Activated naive CD4-positive, alpha-beta T cell treated with anti-CD3 and anti-CD28 coated beads, Interleukin-2, amount 50 U/mL, for 72 hours (primary cell): ENCODE results near the gene TNFRSF6B. TPM values are rescaled to one million over a fixed set of nuclear protein-coding genes. Genes with fewer than 3 reads are reported as not detected.
A peak's percentile ranks its signal among the peaks of the same experiment; 100 is the strongest.

ENCODE experiments used
- ATAC-seq, 2 donors: fragments of 150-1000 bp; cut with Tn5 transposase; 2 replicates each; pipeline ENCODE4 v1.10.0; 2021; ENCODE audit warnings: mild to moderate bottlenecking in 2 of 2, moderate library complexity in 2 of 2
- DNase-seq, 2 donors: peaks; one replicate each; pipeline ENCODE4 v3.0.0; 2021 to 2022; ENCODE audit warnings: low spot score in 2 of 2
- H3K27ac Mint-ChIP-seq, 2 donors: one replicate each; pipeline ENCODE4 v1.8.0; 2022; ENCODE audit warnings: mild to moderate bottlenecking in 2 of 2, mixed read lengths in 2 of 2
- H3K36me3 Mint-ChIP-seq, 2 donors: one replicate each; pipeline ENCODE4 v1.8.0; 2022; ENCODE audit warnings: mixed read lengths in 2 of 2
- H3K9me3 Mint-ChIP-seq, 2 donors: one replicate each; pipeline ENCODE4 v1.8.0; 2022; ENCODE audit warnings: mixed read lengths in 2 of 2
- total RNA-seq, 2 donors: library from RNA; stranded (reverse); gene quantifications; one replicate each; pipeline ENCODE4 v1.2.3, GENCODE V29; 2022

The TNFRSF6B gene
- total RNA-seq, 2 donors from 2014 or later: not detected

DNA sequence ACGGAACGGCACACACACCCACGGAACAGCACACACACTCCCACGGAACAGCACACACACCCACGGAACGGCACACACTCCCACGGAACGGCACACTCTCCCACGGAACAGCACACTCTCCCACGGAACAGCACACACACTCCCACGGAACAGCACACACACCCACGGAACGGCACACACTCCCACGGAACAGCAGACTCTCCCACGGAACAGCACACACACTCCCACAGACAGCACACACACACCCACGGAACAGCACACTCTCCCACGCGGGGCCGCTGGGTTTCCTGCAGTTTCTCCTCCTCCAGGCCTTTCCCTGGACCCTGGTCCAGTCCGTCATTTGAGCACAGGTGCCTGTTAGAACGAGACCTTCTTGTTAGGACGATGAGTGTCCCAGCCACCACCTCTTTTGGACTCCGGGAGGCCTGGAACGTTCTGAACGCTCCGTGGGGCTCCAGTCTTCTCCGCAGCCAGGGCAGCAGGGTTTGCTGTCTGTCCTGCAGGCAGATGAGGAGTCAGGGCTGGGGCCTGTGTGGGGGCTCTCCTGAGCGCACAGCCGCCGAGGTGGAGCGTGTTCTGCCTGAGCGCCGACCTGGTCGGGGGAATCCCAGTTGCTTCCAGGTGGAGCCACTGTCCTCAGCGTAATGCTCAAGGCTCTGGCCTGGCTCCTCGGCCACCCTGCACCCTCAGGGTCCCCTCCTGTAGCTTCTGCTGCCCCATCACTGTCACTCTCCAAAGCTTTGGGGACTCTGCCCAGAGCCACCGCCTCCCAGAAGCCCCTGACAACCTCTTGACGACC is 17.6 kb upstream of the TNFRSF6B start:
- peaks cover 0 to 16% of the 10 kb centered on the region in 2 donors for H3K36me3 Mint-ChIP-seq
- H3K9me3 Mint-ChIP-seq: no peaks in the 10 kb centered on the region
- ATAC-seq: no peak
- no peak overlapping the region for H3K27ac Mint-ChIP-seq
- no peak for DNase-seq

DNA sequence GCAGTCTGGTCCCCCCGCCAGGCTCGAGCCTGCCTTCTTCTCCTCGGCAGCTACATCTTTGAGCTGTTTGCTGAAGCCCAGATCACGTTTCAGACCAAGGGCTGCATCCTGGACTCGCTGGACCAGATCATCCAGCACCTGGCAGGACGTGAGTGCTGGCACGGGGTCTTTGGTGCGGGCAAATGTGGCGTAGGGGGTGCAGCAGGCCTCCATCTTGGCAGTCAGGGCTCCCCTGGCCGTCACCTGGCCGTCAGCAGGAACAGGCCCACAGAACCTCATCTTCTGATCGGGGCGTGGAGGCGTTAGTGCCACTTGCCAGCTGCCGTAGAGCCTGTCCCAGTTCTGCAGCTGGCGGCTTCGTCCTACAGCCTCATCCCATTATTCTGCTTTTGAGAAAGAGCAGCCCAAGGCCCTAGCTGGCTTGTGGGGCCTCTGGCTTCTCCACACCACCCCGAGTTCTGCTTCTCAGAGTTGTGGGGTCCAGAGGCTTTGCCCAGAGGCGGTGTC is 16.6 kb upstream of the TNFRSF6B start:
- ATAC-seq (no peak), DNase-seq (no peak)
- Mint-ChIP-seq H3K27ac (no peak overlapping the region), H3K9me3 (no peaks in the 10 kb centered on the region), H3K36me3 (peaks cover 0 to 16% of the 10 kb centered on the region in 2 donors)

DNA sequence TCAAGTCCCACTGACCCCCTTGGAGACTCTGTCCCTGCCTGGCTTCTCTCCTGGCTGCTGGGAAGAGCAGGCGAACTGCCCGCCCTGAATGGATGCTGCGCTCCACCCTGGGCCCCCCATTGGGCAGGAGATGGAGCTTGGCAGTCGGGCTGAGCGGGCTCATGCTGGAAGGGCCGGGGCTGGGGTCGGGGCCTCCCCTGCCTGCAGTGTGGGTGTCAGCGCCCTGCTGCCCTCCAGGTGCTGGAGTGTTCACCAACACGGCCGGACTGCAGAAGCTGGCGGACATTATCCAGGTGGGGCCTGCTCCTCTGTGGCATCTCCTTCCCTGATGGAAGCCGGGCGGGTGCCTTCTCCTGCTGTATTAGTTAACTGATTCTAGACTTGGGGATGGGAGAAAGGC is 16.0 kb upstream of the TNFRSF6B start:
- Mint-ChIP-seq H3K9me3 (no peaks in the 10 kb centered on the region), H3K27ac (no peak overlapping the region), H3K36me3 (peaks cover 0 to 16% of the 10 kb centered on the region in 2 donors)
- ATAC-seq (no peak), DNase-seq (no peak)

DNA sequence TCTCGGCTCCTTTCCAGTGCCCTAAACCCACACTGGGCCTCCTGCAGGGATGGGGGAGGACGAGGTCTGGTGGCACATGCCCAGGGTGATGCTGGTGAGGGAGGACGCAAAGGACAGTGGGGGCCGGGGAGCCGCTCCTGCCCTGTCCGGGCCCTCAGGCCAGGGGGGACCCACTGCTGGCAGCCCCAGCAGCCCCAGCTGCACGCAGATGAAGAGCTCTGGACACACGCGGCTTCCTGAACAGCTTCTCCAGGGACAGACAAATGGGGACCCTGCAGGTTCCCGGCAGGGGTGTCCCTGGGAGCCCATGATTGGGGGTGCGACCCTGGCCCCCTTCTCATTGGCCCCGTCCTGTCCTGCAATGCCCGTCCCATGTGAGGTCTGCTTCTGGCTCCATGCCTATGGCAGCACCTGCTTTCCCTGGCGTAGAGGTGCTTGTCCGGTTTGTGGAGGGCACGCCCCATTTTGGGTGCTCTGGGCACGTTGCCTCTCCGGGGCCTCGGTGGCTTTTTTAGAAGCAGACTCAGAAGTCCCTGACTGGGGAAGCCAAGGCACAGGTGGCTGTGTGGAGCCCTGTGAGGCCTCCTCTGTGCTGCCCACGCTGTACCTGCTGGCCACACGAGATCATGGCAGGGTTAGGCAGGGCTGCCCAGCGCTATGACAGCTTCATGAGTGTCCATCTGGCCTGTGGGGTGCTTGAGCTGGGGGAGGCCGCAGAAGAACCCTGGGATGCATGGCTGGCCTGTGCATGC is 15.4 kb upstream of the TNFRSF6B start:
- Mint-ChIP-seq H3K9me3 (no peaks in the 10 kb centered on the region), H3K36me3 (peaks cover 0 to 12% of the 10 kb centered on the region in 2 donors), H3K27ac (no peak overlapping the region)
- DNase-seq: no peak
- ATAC-seq: no peak

DNA sequence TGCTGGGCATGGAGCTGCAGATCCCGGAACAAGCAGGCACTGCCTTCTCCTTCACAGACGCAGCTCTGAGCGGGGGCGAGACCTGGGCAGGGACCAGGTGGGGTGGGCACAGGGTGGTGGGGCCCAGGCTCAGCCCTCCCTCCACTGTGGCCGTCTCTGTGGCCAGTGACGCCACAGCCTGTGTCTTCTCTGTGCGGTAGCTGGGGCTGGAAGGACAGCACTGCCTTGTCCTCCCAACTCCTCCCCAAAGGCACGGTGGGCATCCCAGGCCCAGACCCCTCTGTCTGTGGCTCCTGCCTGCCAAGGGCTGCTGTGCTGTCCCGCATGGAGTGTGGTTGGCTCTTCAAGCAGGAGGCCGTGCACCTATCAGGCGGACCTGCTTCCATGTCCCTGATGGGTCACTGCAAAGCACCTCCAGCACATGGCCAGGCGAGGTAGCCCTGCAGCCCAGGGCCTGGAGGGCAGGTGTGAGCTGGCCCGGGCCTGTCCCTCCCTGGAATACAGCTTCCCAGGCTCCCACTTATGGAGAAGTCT is 14.8 kb upstream of the TNFRSF6B start:
- Mint-ChIP-seq H3K9me3 (no peaks in the 10 kb centered on the region), H3K27ac (no peak overlapping the region), H3K36me3 (peaks cover 0 to 8% of the 10 kb centered on the region in 2 donors)
- ATAC-seq (peak in 1 of 2 donors; percentile 15), DNase-seq (no peak)

DNA sequence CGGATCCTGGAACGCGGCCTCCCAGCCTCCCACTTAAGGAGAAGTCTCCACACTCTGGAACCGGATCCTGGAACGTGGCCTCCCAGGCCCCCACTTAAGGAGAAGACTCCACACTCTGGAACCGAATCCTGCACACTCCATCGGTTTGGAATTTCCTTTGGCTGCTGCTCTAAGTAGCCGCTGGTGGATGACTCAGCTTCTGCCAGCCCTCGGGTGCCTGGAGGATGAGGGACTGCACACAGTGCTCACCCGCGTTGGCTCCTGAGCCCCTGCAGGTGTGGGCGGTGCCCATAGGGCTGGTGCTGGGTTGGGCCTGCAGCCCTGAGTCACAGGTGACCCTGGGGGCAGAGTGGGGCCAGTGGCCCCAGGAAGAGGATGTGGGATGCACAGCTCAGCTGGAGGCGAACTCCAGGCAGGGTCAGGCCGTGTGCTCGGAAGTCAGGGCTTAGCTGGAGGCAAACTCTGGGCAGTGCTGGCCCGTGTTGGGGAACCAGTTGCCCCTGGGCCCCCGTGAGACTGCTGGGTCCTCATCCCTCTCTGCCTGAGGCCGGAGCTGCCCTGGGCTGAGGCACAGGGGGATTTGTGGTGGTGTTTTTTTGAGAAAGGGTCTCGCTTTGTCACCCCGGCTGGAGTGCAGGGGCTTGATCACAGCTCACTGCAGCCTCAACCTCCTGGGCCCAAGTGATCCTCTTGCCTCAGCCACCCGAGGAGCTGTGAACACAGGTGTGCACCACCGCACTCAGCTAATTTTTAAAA is 13.9 kb upstream of the TNFRSF6B start:
- ATAC-seq (peak; percentile 18), DNase-seq (no peak)
- no peak overlapping the region for H3K27ac Mint-ChIP-seq
- no peaks in the 10 kb centered on the region for H3K9me3 Mint-ChIP-seq
- peaks cover 0 to 8% of the 10 kb centered on the region in 2 donors for H3K36me3 Mint-ChIP-seq

DNA sequence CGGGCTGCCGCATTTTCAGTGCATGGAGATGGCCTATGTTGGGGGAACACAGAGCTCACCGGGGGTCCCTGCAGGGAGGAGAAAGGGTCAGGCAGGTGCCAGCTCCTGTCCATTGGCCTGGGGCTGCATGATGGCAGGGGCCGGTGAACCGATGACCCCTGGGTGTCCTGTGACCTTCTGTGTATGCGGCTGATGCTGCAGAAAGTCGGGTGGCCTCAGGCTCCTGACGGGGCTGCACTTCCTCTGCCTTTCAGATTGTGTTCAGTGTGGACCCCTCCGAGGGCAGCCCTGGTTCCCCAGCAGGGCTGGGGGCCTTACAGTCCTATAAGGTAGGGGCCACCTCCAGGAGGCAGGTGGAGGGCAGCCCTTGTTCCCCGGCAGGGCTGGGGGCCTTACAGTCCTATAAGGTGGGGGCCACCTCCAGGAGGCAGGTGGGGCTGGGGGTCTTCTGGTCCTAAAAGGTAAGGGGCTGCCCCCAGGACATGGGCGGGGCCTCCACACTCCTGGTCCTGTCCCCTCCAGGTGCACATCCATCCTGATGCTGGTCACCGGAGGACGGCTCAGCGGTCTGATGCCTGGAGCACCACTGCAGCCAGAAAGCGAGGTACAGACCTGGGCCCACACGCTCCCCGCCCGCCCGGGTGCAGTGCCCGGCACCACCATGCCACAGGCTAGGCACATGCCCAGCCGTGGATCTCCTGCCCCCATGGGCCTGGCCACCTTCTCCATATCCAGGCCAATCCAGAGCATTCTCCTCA is 11.0 kb upstream of the TNFRSF6B start:
- Mint-ChIP-seq H3K27ac (peak overlapping the region in 1 of 2 donors; percentile 85), H3K9me3 (no peaks in the 10 kb centered on the region), H3K36me3 (no peaks in the 10 kb centered on the region)
- ATAC-seq: no peak
- no peak for DNase-seq

DNA sequence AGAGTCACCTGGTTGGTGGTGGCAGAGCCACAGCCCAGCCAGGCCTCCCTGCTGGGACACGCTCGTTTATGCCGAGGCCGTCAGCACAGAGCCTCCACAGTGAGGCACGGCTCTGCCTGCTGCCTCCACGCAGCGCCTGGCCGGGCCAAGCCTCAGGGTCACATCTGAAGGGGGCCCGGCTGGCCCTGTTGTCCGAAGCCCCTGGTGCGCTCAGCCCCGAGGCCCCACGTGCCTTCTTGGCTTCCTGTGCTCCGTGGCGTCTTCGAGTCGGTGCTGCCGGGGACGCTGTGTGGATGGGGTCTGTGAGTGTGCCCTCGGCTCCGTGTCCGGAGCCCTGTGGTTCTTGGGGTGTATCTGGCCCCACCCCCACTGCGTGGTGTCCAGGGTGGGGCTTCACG is 10.4 kb upstream of the TNFRSF6B start:
- DNase-seq: no peak
- H3K9me3 Mint-ChIP-seq: no peaks in the 10 kb centered on the region
- peak overlapping the region in 1 of 2 donors; percentile 85 for H3K27ac Mint-ChIP-seq
- H3K36me3 Mint-ChIP-seq: no peaks in the 10 kb centered on the region
- no peak for ATAC-seq

DNA sequence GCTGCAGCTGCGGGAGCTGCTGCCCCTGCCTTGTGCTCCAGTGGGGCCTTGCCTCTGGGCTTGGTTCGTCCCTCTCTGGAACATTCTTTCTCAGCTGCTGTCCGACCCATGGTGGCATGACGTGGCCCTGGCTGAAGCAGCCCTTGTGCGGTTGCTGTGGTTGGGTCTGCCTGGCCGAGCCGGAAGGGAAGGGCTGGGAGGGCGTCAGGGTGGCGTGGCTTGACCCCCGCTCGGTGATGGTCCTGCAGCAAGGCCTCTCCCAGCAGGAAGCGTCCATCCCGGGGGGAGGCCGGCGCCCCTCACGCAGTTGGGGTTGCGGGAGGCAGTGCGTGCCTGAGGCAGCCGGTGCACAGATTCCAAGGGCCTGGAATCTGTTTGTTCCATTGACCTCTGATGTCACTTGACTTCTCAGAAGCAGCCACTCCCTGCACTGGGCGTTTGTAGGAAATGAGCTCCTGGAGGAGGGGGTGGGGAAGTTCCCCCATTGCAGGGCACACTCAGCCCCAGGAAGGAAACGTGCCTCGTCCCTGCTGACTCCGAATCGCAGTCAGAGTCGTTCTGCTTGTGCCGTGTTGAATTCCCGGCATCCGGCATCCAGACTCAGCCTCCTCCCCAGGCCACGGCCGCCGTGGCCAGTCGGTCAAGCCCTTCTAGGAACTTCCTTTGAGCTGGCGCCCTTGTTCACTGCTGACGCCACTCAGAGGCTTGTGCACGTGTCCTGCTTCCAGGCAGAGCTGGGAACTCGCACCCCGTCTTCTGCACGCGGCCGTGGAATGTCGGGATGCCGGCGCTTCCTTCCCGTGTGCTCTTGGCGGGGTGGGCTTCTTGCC is 9.7 kb upstream of the TNFRSF6B start:
- DNase-seq (no peak), ATAC-seq (peak; percentile 48 to 81)
- Mint-ChIP-seq H3K36me3 (no peaks in the 10 kb centered on the region), H3K9me3 (no peaks in the 10 kb centered on the region), H3K27ac (peak overlapping the region in 1 of 2 donors; percentile 85)

DNA sequence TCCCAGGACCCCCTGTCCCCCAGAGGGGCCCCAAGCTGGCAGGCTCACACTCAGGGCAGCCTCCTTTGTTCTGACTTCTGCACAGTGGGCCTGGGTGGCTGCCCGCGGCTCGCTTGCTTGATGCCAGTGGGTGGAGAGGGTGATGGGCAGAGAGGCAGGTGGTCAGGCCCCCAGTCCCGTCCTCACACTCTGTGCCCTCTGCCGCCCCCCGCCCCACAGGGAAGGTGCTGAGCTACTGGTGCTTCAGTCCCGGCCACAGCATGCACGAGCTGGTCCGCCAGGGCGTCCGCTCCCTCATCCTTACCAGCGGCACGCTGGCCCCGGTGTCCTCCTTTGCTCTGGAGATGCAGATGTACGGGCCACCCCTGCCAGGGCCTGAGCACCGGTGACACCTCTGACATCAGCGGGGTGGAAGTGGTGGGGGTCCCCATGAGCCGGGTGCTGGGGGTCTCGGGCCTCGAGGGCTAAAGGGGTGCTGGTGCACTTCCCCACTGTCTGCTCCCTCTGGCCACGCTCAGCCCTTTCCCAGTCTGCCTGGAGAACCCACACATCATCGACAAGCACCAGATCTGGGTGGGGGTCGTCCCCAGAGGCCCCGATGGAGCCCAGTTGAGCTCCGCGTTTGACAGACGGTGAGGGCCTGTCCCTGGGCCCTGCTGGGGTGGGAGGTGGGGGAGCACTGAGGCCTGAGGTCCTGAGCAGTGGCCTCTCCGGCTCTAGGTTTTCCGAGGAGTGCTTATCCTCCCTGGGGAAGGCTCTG is 8.9 kb upstream of the TNFRSF6B start:
- Mint-ChIP-seq H3K27ac (peak overlapping the region in 1 of 2 donors; percentile 85), H3K36me3 (no peaks in the 10 kb centered on the region), H3K9me3 (no peaks in the 10 kb centered on the region)
- ATAC-seq (no peak), DNase-seq (no peak)

DNA sequence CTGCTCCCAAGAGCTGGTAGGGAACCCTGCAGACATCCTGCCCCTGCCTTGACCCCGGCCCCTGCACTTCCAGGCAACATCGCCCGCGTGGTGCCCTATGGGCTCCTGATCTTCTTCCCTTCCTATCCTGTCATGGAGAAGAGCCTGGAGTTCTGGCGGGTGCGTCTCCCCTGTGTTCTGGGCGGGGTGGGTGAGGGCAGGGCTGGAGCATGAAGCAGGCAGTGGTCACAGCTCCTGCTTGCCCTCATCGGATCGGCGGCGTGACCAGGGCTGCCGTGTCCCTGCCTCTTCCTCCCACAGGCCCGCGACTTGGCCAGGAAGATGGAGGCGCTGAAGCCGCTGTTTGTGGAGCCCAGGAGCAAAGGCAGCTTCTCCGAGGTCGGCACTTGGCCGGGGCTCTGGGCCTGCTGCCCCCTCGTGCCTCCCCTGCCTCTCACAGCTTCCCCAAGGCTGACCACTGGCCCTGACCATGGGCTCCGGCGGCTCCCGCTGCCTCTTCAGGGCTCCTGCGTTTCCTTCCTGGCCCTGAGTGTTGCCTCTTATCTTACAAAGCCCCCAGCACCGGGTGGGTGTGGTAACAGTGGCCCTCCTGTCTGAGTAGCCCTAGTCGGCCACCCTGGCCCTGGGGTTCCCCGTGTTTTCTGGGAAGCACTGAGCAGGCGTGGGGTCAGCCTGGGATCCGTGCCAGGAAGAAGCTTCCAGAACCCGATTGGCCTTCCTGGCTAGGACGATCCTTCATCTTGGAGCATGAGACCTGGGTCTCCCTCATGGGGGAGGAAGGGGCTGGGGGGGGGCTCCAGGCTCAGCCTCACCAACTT is 8.0 kb upstream of the TNFRSF6B start:
- DNase-seq (no peak), ATAC-seq (no peak)
- Mint-ChIP-seq H3K9me3 (no peaks in the 10 kb centered on the region), H3K36me3 (no peaks in the 10 kb centered on the region), H3K27ac (peak overlapping the region in 1 of 2 donors; percentile 85)

DNA sequence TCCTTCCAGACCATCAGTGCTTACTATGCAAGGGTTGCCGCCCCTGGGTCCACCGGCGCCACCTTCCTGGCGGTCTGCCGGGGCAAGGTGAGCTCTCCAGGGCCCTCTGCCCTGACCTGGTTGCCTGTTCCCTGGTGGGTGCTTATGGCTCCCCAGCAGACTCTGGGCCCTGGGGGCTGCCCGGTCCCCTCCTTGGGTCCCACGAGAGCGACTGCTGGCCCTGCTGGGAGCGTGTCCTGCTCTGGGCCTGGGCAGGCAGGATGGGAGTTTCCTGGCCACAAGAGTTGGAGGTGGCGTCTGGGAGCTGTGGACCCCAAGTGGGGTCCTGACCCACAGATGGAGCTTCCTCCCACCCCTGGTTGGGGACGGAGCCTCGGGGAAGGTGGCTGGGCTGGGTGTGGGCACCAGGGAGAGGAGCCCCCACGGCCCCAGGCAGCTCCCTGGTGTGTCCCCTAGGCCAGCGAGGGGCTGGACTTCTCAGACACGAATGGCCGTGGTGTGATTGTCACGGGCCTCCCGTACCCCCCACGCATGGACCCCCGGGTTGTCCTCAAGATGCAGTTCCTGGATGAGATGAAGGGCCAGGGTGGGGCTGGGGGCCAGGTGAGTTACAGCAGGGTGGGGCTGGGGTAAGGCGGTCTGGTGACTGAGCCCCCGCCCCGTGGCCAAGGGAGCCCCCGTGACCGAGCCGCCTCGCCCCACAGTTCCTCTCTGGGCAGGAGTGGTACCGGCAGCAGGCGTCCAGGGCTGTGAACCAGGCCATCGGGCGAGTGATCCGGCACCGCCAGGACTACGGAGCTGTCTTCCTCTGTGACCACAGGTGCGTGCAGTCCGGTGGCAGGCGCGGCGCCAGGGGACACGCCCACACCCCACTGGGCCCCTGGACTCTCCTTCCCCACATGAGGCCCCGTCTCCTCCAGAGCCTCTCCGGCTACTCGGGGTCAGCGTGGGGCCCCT is 7.1 kb upstream of the TNFRSF6B start:
- no peak overlapping the region for H3K27ac Mint-ChIP-seq
- H3K36me3 Mint-ChIP-seq: peaks cover 0 to 6% of the 10 kb centered on the region in 2 donors
- ATAC-seq (no peak), DNase-seq (no peak)
- H3K9me3 Mint-ChIP-seq: no peaks in the 10 kb centered on the region
